ENCODE data around the gene MOB3A. TPM values are rescaled to one million over a fixed set of nuclear protein-coding genes. Genes with fewer than 3 reads are reported as not detected.

MOB3A gene
- polyA plus RNA-seq, 1 donor: 20.8 TPM

GRCh38 chr19:2115911-2116426, 19.8 kb upstream of the MOB3A start:
- WGBS (ENCODE audit: insufficient coverage, low lambda C conversion rate): no CpG with 5 or more reads among the region's 24 CpGs
- Histone ChIP-seq H3K27ac (ENCODE audit: low read length) (no peak overlapping the region), H3K4me3 (ENCODE audit: low read length) (no peak overlapping the region), H3K4me1 (ENCODE audit: control insufficient read depth, insufficient read depth, low read length) (no peaks in the 10 kb centered on the region), H3K27me3 (ENCODE audit: control insufficient read depth, insufficient read depth, low read length) (no peaks in the 10 kb centered on the region), H3K9me3 (ENCODE audit: control insufficient read depth, low read depth, low read length) (peaks cover 3% of the 10 kb centered on the region), H3K36me3 (ENCODE audit: control insufficient read depth, insufficient read depth, low read length) (peaks cover 93% of the 10 kb centered on the region)
- no peak for DNase-seq

- no peak overlapping the region for H3K4me3 ChIP-seq (ENCODE audit: low read length)
- no peaks in the 10 kb centered on the region for H3K4me1 ChIP-seq (ENCODE audit: control insufficient read depth, insufficient read depth, low read length)
- no peak for DNase-seq
- H3K27ac ChIP-seq (ENCODE audit: low read length): no peak overlapping the region
- no peaks in the 10 kb centered on the region for H3K9me3 ChIP-seq (ENCODE audit: control insufficient read depth, low read depth, low read length)
- no CpG with 5 or more reads among the region's 25 CpGs for WGBS (ENCODE audit: insufficient coverage, low lambda C conversion rate)
- H3K27me3 ChIP-seq (ENCODE audit: control insufficient read depth, insufficient read depth, low read length): no peaks in the 10 kb centered on the region
- peaks cover 93% of the 10 kb centered on the region for H3K36me3 ChIP-seq (ENCODE audit: control insufficient read depth, insufficient read depth, low read length)
Observed at GRCh38 chr19:2115324-2115723, 19.2 kb upstream of the MOB3A start.

- no peaks in the 10 kb centered on the region for H3K27me3 ChIP-seq (ENCODE audit: control insufficient read depth, insufficient read depth, low read length)
- no peak for DNase-seq
- no CpG with 5 or more reads among the region's 21 CpGs for WGBS (ENCODE audit: insufficient coverage, low lambda C conversion rate)
- H3K4me3 ChIP-seq (ENCODE audit: low read length): no peak overlapping the region
- peaks cover 94% of the 10 kb centered on the region for H3K36me3 ChIP-seq (ENCODE audit: control insufficient read depth, insufficient read depth, low read length)
- H3K9me3 ChIP-seq (ENCODE audit: control insufficient read depth, low read depth, low read length): no peaks in the 10 kb centered on the region
- no peak overlapping the region for H3K27ac ChIP-seq (ENCODE audit: low read length)
- no peaks in the 10 kb centered on the region for H3K4me1 ChIP-seq (ENCODE audit: control insufficient read depth, insufficient read depth, low read length)
Observed at GRCh38 chr19:2114821-2115220, 18.7 kb upstream of the MOB3A start.

GRCh38 chr19:2114218-2114617, 18.1 kb upstream of the MOB3A start:
- DNase-seq: no peak
- H3K4me3 ChIP-seq (ENCODE audit: low read length): no peak overlapping the region
- no peak overlapping the region for H3K27ac ChIP-seq (ENCODE audit: low read length)
- H3K9me3 ChIP-seq (ENCODE audit: control insufficient read depth, low read depth, low read length): no peaks in the 10 kb centered on the region
- peaks cover 97% of the 10 kb centered on the region for H3K36me3 ChIP-seq (ENCODE audit: control insufficient read depth, insufficient read depth, low read length)
- 90% methylated on average over 1 of the region's 9 CpGs for WGBS (ENCODE audit: insufficient coverage, low lambda C conversion rate)
- H3K4me1 ChIP-seq (ENCODE audit: control insufficient read depth, insufficient read depth, low read length): no peaks in the 10 kb centered on the region
- H3K27me3 ChIP-seq (ENCODE audit: control insufficient read depth, insufficient read depth, low read length): no peaks in the 10 kb centered on the region

- no peak for DNase-seq
- no peak overlapping the region for H3K4me3 ChIP-seq (ENCODE audit: low read length)
- no CpG with 5 or more reads among the region's 24 CpGs for WGBS (ENCODE audit: insufficient coverage, low lambda C conversion rate)
- H3K27me3 ChIP-seq (ENCODE audit: control insufficient read depth, insufficient read depth, low read length): no peaks in the 10 kb centered on the region
- H3K4me1 ChIP-seq (ENCODE audit: control insufficient read depth, insufficient read depth, low read length): no peaks in the 10 kb centered on the region
- H3K36me3 ChIP-seq (ENCODE audit: control insufficient read depth, insufficient read depth, low read length): peaks cover 98% of the 10 kb centered on the region
- H3K27ac ChIP-seq (ENCODE audit: low read length): no peak overlapping the region
- no peaks in the 10 kb centered on the region for H3K9me3 ChIP-seq (ENCODE audit: control insufficient read depth, low read depth, low read length)
Observed at GRCh38 chr19:2113439-2114211, 17.5 kb upstream of the MOB3A start.

GRCh38 chr19:2112516-2113320, 16.6 kb upstream of the MOB3A start:
- H3K27ac ChIP-seq (ENCODE audit: low read length): no peak overlapping the region
- H3K27me3 ChIP-seq (ENCODE audit: control insufficient read depth, insufficient read depth, low read length): no peaks in the 10 kb centered on the region
- no peaks in the 10 kb centered on the region for H3K9me3 ChIP-seq (ENCODE audit: control insufficient read depth, low read depth, low read length)
- no peak for DNase-seq
- peaks cover 98% of the 10 kb centered on the region for H3K36me3 ChIP-seq (ENCODE audit: control insufficient read depth, insufficient read depth, low read length)
- no CpG with 5 or more reads among the region's 23 CpGs for WGBS (ENCODE audit: insufficient coverage, low lambda C conversion rate)
- H3K4me1 ChIP-seq (ENCODE audit: control insufficient read depth, insufficient read depth, low read length): no peaks in the 10 kb centered on the region
- H3K4me3 ChIP-seq (ENCODE audit: low read length): no peak overlapping the region

- Histone ChIP-seq H3K36me3 (ENCODE audit: control insufficient read depth, insufficient read depth, low read length) (peaks cover 95% of the 10 kb centered on the region), H3K4me3 (ENCODE audit: low read length) (no peak overlapping the region), H3K9me3 (ENCODE audit: control insufficient read depth, low read depth, low read length) (no peaks in the 10 kb centered on the region), H3K27me3 (ENCODE audit: control insufficient read depth, insufficient read depth, low read length) (no peaks in the 10 kb centered on the region), H3K4me1 (ENCODE audit: control insufficient read depth, insufficient read depth, low read length) (no peaks in the 10 kb centered on the region), H3K27ac (ENCODE audit: low read length) (no peak overlapping the region)
- no CpG with 5 or more reads among the region's 20 CpGs for WGBS (ENCODE audit: insufficient coverage, low lambda C conversion rate)
- no peak for DNase-seq
Observed at GRCh38 chr19:2111886-2112285, 15.8 kb upstream of the MOB3A start.

GRCh38 chr19:2111425-2111824, 15.3 kb upstream of the MOB3A start:
- H3K9me3 ChIP-seq (ENCODE audit: control insufficient read depth, low read depth, low read length): no peaks in the 10 kb centered on the region
- peaks cover 94% of the 10 kb centered on the region for H3K36me3 ChIP-seq (ENCODE audit: control insufficient read depth, insufficient read depth, low read length)
- H3K27ac ChIP-seq (ENCODE audit: low read length): no peak overlapping the region
- no peak overlapping the region for H3K4me3 ChIP-seq (ENCODE audit: low read length)
- WGBS (ENCODE audit: insufficient coverage, low lambda C conversion rate): no CpG with 5 or more reads among the region's 22 CpGs
- no peaks in the 10 kb centered on the region for H3K27me3 ChIP-seq (ENCODE audit: control insufficient read depth, insufficient read depth, low read length)
- no peaks in the 10 kb centered on the region for H3K4me1 ChIP-seq (ENCODE audit: control insufficient read depth, insufficient read depth, low read length)
- DNase-seq: no peak

- Histone ChIP-seq H3K27ac (ENCODE audit: low read length) (no peak overlapping the region), H3K4me3 (ENCODE audit: low read length) (no peak overlapping the region), H3K9me3 (ENCODE audit: control insufficient read depth, low read depth, low read length) (peaks cover 5% of the 10 kb centered on the region), H3K27me3 (ENCODE audit: control insufficient read depth, insufficient read depth, low read length) (no peaks in the 10 kb centered on the region), H3K36me3 (ENCODE audit: control insufficient read depth, insufficient read depth, low read length) (peaks cover 94% of the 10 kb centered on the region), H3K4me1 (ENCODE audit: control insufficient read depth, insufficient read depth, low read length) (no peaks in the 10 kb centered on the region)
- DNase-seq: no peak
- WGBS (ENCODE audit: insufficient coverage, low lambda C conversion rate): no CpG with 5 or more reads among the region's 13 CpGs
Observed at GRCh38 chr19:2110822-2111221, 14.7 kb upstream of the MOB3A start.

- H3K27ac ChIP-seq (ENCODE audit: low read length): no peak overlapping the region
- DNase-seq: no peak
- no peaks in the 10 kb centered on the region for H3K27me3 ChIP-seq (ENCODE audit: control insufficient read depth, insufficient read depth, low read length)
- peaks cover 94% of the 10 kb centered on the region for H3K36me3 ChIP-seq (ENCODE audit: control insufficient read depth, insufficient read depth, low read length)
- no peaks in the 10 kb centered on the region for H3K4me1 ChIP-seq (ENCODE audit: control insufficient read depth, insufficient read depth, low read length)
- H3K9me3 ChIP-seq (ENCODE audit: control insufficient read depth, low read depth, low read length): peaks cover 10% of the 10 kb centered on the region
- no peak overlapping the region for H3K4me3 ChIP-seq (ENCODE audit: low read length)
- no CpG with 5 or more reads among the region's 31 CpGs for WGBS (ENCODE audit: insufficient coverage, low lambda C conversion rate)
Observed at GRCh38 chr19:2109046-2109864, 13.1 kb upstream of the MOB3A start.
